T-helper 9 cell (primary cell): ENCODE measurements around the gene KNOP1.
"Not testable (repeated sequence)": the region's sequence is repeated elsewhere in the genome, so short reads cannot be mapped to it uniquely, and the experiment has no call there.

Experiments
- DNase-seq: peaks from one replicate; pipeline ENCODE4 v3.0.0-alpha.2; 2020

KNOP1 gene

DNA sequence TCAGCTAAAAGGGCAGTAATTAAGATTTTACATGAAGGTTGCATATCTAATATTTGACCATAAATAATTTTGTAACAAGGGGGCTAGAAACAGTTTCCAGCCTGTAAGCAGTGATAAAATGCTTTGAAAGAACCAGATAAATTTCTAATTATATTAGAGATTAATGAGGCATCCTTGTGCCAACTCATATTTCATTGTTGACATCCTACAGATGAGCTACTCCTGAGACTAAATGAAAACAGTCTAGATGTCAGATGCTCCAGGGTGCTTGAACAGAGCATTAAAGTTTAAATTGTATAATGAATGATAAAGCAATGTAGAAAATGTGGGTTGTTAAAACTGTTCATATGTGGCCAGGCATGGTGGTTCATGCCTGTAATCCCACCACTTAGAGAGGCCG is 23.3 kb upstream of the KNOP1 start:
- no peak for DNase-seq

DNA sequence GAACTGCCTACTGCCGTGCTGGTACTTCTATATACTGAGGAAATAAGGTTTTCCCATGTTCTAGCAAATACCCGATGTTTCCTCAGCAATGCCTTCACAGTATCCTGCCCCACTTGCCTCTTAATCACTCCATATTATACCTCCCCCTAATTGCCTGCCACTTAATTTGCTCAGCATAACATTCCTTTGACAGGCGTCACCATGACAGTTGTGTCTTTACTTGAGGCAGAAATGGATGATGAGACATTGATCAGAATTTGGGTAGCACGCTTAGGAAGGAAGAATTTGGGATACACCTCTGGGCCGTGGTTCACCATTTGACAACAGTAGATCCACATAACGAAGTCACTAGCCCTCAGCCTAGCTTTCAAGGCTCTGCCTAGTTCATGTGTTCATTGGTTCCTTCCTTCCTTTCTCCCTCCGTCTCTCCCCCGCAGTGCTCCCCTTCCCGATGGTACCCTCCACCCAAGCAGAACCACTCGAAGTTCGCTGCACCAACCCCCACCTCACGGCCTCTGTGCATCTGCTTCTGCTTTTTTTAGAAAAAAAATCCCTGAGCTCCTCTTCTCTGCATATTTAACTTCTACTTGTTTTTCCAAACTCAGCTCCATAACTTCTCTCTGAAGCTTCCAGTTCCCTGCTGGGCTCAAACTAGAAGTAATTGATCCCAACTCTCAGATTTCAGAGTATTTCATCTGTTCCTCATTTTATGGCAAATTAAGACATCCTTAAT is 19.4 kb upstream of the KNOP1 start:
- no peak for DNase-seq

DNA sequence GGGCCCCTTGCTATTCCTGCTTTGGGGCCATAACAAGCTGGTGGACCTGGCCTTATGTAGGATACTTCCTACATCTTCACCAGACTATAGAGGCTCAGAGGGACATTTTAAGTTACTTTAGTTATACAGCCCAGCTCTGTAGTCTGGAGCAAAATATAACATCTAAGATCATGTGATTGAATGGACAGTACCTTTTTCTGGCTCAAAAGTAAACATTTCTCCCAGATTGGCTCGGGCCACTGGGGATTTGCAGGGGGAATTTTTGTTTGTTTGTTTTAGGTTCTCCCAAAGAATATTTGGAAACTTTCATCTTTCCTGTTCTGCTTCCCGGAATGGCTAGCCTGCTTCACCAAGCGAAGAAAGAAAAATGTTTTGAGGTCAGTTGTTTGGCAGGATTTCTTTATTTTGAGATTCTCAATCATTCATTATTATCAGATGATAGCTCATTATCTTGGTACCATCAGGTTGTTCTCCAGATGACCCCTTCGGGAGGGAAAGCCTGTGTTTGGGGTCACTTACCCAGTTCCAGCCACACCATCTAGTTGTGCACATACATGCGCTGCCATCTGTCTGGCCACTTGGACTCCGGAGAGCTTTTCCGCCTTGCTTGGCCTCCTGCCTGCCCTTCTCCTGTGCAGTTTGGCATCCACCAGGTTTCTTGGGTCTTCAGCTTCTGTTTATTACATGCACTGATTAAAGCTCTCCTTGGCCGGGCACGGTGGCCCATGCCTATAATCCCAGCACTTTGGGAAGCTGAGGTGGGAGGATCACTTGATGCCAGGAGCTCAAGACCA is 17.2 kb upstream of the KNOP1 start:
- no peak for DNase-seq

DNA sequence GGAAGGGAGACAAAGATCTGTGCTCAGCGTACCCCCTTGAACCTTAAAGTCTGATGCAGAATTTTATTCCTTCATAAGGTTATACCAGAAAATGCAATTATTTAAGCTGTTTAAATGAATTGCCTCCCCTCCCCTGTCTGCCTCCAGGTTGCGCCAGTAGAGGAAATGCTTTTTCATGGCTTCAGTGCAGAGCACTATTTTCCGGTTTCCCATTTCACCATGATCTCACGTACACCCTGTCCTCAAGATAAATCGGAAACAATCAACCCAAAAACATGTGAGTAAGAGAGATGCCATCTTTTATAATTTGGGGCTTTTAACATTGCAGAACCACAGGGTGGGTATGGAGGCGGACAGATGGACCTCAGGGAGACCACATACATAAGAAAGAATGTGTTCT is 15.5 kb upstream of the KNOP1 start:
- no peak for DNase-seq

DNA sequence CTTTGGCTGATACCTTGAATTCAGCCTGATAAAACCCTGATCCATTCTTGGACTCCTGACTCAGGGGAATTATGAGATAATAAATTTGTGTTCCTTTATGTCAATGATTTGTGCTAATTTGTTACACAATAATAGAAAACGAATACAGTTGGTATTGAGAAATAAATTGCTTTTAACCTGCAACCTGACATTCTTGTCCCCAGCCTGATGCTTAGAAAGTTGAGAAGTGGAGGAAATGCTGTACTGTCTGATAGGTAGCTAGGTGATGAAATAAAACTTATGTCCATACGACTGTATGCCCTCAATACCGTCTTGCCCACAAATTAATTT is 10.6 kb upstream of the KNOP1 start:
- DNase-seq, result no peak

DNA sequence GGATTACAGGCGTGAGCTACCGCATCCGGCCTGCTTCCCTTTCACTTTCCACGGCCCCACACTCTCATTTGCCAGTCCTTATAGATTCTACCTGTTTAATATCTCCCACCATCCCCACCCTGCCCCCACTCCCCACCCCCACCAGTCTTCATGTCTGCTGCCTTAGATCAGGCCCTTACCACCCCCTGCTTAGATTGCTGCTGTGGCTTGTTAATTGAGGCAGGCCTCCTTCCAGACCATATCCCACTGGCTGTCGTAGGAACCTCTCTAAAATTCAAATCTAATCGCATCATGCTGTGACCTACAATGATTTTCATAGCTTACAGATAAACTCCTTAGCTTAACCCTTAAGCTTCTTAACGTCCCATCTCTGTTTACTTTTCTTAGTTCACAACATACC is 5.0 kb upstream of the KNOP1 start:
- DNase-seq, result no peak

DNA sequence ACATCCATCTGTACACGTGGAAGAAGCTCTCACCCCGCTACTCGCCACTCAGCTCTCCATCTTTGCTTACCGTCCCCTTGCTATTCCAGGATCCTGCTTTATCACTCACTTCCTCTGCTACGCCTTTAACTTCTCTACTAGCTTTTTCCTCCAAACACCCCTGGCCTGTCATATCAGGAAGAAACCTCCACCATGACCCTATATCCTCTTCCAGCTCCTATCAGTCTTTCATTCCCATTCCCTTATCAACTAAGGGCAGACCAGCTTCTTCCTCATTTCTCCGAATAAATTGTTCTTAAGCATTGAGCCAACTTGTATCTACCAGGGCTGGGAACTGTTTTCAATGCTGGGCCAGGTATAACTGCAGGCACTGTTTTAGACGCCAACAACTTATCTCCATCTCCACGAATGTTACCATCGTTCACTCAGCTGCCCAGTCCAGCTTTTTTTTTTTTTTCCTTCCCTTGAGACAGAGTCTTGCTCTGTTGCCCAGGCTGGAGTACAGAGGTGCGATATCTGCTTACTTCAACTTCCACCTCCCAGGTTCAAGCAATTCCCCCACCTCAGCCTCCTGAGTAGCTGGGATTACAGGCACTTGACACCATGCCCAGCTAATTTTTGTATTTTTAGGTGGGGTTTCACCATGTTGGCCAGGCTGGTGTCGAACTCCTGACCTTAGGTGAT is 4.4 kb upstream of the KNOP1 start:
- no peak for DNase-seq

DNA sequence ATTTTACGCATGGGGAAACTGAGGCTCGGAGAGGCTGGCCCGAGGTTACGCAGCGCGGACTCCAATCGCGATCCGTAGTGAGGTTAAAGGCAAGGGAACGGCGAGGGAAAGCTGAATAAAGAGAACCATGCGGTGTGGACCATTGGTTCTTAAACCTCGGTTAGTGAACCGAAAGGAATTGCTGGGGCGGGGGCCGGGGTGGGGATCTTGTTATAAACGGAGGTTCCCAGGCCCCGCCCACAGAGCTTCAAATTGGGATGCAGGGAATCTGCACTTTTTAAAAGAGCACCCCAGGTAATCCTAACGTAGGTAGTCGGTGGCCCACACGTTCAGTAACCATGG is 568 bp upstream of the KNOP1 start:
- no peak for DNase-seq

DNA sequence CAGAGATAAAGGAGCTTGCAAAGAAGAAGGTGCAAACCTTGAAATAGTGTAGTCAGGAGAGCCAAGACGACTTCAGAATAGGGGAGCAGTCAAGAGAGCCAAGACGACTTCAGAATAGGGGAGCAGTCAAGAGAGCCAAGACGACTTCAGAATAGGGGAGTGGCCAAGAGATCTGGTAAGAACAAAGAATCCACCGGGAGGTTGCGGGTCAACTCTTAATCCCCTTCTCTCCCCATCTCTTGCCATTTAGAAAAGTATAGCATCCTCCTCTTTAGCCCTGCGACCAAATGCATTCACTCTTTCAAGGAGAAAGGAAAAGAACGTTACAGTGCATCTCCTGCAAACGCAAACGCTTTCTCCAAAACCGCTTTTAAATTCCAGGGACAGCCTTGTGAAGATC is 713 bp downstream of the KNOP1 start:
- DNase-seq, result no peak

DNA sequence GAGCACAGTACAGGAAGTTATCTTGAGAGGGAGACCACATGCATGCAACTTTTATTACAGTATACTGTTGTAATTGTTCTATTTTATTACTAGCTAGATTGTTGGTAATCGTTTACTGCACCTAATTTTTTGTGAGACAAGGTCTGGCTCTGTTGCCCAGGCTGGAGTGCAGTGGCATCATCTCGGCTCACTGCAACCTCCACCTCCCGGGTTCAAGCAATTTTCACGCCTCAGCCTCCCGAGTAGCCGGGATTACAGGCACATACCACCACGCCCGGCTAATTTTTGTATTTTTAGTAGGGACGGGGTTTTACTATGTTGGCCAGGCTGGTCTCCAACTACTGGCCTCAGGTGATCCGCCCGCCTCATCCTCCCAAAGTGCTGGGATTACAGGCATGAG is 1.3 kb downstream of the KNOP1 start:
- DNase-seq, result not testable (repeated sequence)

DNA sequence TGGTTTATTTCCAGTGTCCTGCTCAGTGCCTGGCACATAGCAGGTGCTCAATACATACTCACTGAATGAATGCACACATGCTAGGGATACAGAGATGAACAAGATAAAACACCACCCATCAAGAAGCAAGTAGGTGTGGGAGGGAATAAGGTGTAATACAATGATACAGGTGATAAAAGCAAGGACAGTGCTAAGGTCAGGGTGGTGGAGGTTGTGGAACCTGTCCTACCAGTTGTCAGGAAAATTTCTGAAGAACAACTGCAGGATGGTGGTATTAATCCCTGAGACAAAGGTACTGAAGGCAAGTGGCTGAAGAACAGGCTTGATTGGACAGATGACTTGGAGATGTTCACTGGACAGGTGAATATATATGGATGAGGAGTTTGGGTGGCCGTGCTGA is 1.8 kb downstream of the KNOP1 start:
- DNase-seq, result no peak

DNA sequence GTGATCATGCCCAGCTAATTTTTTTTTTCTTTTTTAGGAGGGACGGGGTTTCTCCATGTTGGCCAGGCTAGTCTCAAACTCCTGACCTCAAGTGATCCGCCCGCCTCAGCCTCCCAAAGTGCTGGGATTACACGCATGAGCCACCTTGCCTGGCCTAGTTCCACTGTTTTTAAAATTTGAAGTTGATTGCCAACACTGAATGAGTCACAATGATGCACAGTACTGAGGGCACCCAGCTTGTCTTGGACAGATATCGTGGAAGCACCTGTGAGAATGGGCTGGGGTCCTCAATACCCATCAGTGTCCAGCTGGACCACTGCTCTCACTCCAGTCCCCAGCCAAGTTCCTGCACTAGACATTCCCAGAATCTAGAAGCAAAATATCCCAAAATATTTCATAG is 2.5 kb downstream of the KNOP1 start:
- DNase-seq, result no peak

DNA sequence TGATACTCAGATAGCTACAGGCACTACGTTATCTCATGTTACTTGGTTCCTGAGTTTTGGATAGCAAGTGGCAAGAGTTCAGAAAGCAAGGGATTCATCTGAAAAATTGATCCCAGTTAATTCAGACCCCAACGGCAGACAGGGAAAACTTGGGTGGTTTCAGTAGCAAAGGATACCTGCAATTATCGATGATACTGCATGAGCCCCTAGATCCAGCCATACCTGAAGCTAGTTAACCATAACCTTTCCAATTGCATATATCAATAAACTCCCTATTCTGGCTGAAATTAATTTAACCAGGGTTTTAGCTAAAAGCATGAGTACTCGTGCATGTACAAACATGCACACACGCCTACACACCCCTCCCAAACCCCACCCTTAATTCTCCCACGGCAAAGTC is 4.3 kb downstream of the KNOP1 start:
- no peak for DNase-seq

DNA sequence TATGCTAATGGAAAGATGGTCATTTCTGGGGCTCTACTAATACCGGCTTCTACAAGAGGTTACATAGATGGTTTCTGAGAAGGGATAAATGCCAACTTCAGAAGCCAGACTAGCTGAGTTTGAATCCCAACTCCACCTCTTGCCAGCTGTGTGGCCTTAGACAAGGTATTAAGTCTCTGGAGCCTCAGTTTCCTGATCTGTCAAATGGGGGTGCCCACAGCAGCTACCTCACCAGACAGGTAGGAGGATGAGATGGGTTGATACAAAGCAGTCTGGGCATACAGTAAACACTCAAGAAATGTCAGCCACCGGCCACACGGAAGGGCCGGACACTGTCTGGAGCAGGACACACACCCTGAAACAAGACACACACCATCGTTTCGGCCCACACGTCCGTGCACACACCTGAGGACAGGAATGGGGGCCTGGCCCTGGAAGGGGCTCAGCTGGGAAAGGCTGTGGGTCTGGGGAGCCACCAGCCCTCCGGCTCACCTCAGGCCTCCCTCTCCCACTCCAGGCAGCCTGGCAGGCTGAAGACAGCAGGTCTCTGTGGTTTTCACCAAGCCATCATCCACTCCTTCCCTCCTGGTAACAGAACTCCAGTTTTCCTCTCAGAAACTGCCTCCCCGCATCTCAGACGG is 5.5 kb downstream of the KNOP1 start:
- no peak for DNase-seq

DNA sequence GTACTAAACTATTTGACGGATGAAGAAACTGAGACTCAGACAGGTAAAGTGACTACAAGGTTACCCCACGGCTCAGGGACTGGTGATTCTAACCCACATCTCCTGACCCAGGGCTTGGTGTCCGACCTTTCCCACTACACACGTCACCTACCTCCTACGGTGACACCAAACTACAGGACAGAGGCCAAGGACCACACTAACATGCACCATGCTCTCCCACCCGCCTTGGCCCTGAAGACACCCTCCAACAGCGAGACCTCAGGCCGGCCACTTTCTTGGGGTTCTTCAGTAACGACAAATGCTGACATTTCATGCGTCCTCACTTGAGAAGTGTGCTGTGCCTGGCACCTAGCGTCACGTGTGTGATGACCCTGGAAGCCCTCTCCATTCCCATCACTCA is 6.4 kb downstream of the KNOP1 start:
- no peak for DNase-seq

DNA sequence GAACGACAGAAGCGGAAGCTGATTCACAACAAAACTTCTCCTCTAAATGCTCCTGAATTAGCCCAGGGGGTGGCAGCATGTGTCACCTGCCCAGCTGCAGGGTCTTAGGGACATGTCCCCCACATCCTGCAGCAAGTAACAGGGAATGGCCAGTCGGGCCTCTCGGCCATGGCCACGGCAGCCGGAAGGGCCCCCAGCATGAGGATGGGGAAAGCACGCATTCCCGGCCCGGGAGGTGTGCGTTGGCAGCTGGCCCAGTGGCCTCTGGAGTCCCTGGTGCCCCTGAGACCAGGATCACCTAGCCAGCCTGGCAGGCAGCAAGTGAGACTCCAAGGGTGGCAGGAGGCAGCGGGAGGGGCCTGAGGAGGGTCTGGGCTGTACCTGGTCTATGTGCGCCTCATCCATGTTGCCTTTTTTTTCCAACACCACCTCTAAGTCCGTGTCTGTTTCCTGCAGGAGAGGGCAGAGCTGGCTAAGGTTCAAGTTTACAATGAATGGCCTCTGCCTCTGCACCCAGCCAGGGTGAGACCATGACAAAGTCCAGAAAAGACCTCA is 7.0 kb downstream of the KNOP1 start:
- DNase-seq, result no peak

DNA sequence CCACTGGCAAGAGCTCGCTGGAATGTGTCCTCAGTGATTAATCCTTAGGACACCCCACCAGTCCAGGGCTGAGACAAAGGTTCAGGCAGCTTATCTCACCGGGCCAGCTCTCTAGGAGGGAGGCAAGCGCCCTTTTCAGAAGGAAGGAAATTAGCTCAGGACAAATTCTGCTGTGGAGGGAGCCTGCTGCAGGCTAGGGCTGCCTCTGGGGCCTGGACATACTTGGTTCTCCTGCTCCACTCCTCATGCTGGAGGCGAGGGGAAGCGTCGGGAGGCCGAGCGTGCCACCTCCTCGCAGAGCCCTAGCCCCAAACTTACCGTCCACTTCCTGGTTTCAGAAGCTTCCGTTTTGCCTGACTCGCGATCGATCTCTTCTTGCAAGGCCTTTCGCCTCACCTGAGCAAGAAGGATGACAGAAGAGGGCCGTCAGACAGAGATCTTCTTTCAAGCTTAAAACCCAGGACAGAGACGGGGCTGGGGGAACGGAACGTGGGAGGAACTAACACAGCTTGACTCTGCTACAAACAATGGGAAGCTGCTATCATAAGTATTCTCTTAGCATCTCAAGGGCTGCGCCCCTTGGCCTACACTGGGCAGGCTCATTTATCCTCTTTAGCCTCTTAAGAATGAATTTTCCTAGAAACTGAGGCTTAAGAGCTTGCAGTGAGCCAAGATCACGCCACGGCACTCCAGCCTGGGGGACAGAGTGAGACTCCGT is 7.7 kb downstream of the KNOP1 start:
- DNase-seq, result no peak

DNA sequence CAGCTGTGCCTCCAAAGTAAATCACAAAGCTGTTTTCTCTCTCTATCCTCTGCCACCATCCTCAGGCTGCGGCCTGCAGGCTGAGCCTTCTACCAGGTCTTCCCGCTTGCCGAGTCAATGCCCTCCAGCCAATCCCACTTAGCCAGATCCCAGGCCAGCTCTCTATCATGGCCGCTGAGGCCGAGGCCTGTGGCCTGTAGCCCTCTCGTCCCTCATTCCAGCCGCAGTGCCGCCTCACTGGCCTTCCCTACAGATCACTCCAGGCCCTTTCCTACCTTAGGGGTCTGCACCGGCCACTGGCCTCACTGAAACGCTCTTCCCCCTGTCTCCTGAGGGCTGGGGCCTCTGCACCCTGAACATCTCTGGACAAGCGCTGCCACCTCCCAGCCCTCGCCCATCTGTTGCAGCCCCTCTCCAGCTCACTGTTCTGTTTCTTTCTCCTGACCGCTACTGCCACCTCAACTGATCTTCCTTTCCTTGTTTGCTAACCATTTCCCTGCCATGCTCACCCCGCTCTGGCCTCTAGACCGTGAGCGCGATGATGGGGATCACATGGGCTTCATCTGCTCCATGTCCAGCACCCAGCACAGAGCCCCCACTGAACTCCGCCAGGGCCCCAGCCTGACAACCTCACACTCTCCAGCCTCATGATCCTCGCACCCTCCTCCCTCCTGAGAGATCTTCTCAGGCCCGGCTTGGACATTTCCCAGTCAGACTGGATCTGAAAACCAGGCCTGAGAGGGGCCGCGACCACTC is 8.5 kb downstream of the KNOP1 start:
- DNase-seq, result no peak

DNA sequence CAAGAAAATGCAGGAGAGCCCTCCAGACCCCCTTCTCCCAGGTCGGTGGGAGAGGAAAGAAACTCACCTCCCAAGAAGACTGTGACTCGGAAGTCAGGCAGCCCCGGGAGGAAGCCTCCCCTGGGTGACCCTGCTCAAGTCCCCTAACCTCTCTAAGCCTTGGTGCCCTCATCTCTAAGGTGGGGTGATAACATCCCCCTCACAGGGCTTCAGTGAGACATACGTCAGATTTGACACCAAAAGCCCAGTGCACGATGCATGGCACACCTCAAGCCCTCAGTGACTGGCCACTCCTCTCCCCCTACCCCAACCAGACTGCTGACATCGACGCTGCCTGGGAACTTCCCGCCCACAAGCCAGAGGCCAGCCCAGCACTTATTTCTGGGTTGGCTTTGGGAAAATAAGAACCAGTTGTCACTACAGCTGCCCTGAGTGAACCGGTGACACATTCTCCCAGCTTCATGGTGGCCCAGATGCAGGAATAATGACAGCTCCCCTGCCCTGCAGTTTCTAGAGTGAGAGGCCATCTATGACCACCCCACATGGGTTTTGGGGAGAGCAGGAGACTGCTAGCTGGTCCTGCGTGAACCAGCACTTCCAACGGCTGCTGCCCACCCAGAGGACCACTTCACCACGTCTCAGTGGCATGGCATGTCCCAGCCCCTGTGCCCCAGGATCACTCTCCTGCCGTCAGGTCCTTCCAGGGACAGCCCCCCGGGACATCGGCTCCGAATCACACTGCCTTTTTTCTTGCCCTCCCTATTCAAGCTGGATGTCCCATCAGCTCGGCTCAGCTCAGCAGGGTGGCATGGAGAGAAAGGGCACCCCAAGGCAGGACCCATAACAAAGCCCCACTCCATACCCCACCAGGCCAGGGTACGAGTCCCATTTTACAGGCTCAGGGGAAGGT is 9.5 kb downstream of the KNOP1 start:
- DNase-seq, result no peak

DNA sequence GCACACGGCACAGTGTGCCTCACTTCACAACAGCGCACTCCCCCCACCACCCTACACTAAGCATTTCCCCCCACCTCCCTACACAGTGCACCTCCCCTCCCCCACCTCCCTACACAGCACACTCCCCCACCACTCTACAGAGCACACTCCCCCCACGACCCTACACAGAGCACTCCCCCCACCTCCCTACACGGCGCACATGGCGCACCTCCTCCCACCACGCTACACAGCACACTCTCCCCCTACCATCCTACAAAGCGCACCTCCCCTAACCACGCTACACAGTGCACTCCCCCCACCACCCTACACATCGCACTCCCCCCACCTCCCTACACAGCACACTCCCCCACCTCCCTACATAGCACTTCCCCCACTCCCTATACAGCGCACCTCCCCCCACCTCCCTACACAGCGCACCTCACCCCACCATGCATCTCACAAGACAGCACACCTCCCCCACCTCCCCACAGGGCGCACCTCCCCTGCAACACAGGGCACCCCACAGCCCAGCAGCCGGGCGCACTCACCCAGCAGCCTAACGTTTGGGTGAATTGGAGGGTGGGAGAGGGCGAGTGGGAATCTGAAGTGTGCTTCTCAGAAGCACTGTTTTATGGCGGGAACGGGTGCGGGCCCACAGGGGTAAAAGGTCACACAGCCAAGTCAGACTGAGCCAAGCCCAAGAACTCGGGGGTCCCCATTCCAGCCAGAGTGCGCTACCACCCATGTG is 10.3 kb downstream of the KNOP1 start:
- DNase-seq, result no peak
